Stimulated activated CD8-positive, alpha-beta memory T cell treated with anti-CD3 and anti-CD28 coated beads, Interleukin-2, amount 100 ng/mL, for 48 hours (primary cell): ENCODE data around the gene NCAN.
A peak's percentile ranks its signal among the peaks of the same experiment; 100 is the strongest.
"Not testable (repeated sequence)": the region's sequence is repeated elsewhere in the genome, so short reads cannot be mapped to it uniquely, and the experiment has no call there.

Experiments used
- DNase-seq, 2 donors: peaks; one replicate each; pipeline ENCODE4 v3.0.0-alpha.2; 2020; ENCODE audit warnings: low read depth in 2 of 2

The NCAN gene

GRCh38 chr19:19224150-19224851 is 12.5 kb downstream of the NCAN start:
- no peak for DNase-seq

GRCh38 chr19:19224852-19225494 is 13.2 kb downstream of the NCAN start:
- peak; percentile 57 to 59 for DNase-seq

GRCh38 chr19:19226204-19226603 is 14.4 kb downstream of the NCAN start:
- no peak for DNase-seq

GRCh38 chr19:19226663-19227062 is 14.9 kb downstream of the NCAN start:
- no peak for DNase-seq

- no peak for DNase-seq
These were observed 15.5 kb downstream of the NCAN start for GRCh38 chr19:19227217-19227616.

GRCh38 chr19:19229701-19230100 is 17.9 kb downstream of the NCAN start:
- no peak for DNase-seq

GRCh38 chr19:19230999-19231398 is 19.2 kb downstream of the NCAN start:
- DNase-seq, result no peak

GRCh38 chr19:19232261-19232721 is 20.5 kb downstream of the NCAN start:
- DNase-seq, result no peak

- no peak for DNase-seq
These were observed 22.6 kb downstream of the NCAN start for GRCh38 chr19:19234220-19234816.

GRCh38 chr19:19236173-19236572 is 24.4 kb downstream of the NCAN start:
- no peak for DNase-seq

GRCh38 chr19:19238126-19238894 is 26.6 kb downstream of the NCAN start:
- no peak for DNase-seq

GRCh38 chr19:19239675-19240074 is 27.9 kb downstream of the NCAN start:
- no peak for DNase-seq

GRCh38 chr19:19240476-19240875 is 28.7 kb downstream of the NCAN start:
- DNase-seq, result no peak

- no peak for DNase-seq
These were observed 38.5 kb downstream of the NCAN start for GRCh38 chr19:19250196-19250801.

- DNase-seq, result not testable (repeated sequence)
These were observed 41.7 kb downstream of the NCAN start for GRCh38 chr19:19253409-19253808.

GRCh38 chr19:19256072-19256969 is 44.6 kb downstream of the NCAN start:
- no peak for DNase-seq

- DNase-seq, result no peak
These were observed 45.4 kb downstream of the NCAN start for GRCh38 chr19:19257137-19257536.

- DNase-seq, result no peak
These were observed 46.3 kb downstream of the NCAN start for GRCh38 chr19:19257836-19258588.

GRCh38 chr19:19258589-19259338 is 47.0 kb downstream of the NCAN start:
- no peak for DNase-seq
